Type B pancreatic cell (in vitro differentiated cells): Measurements from ENCODE around the gene CHST15. TPM values are rescaled to one million over a fixed set of nuclear protein-coding genes. Genes with fewer than 3 reads are reported as not detected.

Experiments used
- DNase-seq: peaks from one replicate; pipeline ENCODE4 v3.0.0; 2021; ENCODE audit warnings: mixed read lengths; ENCODE audit not compliant: unreplicated experiment; ENCODE audit errors: extremely low spot score
- H3K27ac Mint-ChIP-seq: 2 replicates; pipeline ENCODE4 v1.8.0; 2021; ENCODE audit warnings: mild to moderate bottlenecking, mixed read lengths
- H3K27me3 Mint-ChIP-seq: 2 replicates; pipeline ENCODE4 v1.8.0; 2021; ENCODE audit warnings: mixed read lengths
- H3K36me3 Mint-ChIP-seq: 2 replicates; pipeline ENCODE4 v1.8.0; 2021; ENCODE audit warnings: mixed read lengths
- H3K4me1 Mint-ChIP-seq: one replicate; pipeline ENCODE4 v1.8.0; 2021; ENCODE audit warnings: mixed read lengths; ENCODE audit not compliant: unreplicated experiment
- H3K4me3 Mint-ChIP-seq: 2 replicates; pipeline ENCODE4 v1.8.0; 2021; ENCODE audit warnings: mild to moderate bottlenecking, mixed read lengths
- H3K9me3 Mint-ChIP-seq: 2 replicates; pipeline ENCODE4 v1.8.0; 2021; ENCODE audit warnings: mixed read lengths
- total RNA-seq: library from RNA; stranded (reverse); gene quantifications from 2 replicates; pipeline ENCODE4 v1.2.1, GENCODE V29; 2021; ENCODE audit warnings: low replicate concordance
- TF ChIP-seq, protein P1 (sequence below): fragments of 200-600 bp; sonication (generic); conservative IDR thresholded peaks from 2 replicates; pipeline ENCODE4 v1.5.0; 2021; ENCODE audit warnings: antibody characterized with exemption, mild to moderate bottlenecking

CHST15 gene
- total RNA-seq, 1 donor from 2014 or later: 22.9 TPM

DNA sequence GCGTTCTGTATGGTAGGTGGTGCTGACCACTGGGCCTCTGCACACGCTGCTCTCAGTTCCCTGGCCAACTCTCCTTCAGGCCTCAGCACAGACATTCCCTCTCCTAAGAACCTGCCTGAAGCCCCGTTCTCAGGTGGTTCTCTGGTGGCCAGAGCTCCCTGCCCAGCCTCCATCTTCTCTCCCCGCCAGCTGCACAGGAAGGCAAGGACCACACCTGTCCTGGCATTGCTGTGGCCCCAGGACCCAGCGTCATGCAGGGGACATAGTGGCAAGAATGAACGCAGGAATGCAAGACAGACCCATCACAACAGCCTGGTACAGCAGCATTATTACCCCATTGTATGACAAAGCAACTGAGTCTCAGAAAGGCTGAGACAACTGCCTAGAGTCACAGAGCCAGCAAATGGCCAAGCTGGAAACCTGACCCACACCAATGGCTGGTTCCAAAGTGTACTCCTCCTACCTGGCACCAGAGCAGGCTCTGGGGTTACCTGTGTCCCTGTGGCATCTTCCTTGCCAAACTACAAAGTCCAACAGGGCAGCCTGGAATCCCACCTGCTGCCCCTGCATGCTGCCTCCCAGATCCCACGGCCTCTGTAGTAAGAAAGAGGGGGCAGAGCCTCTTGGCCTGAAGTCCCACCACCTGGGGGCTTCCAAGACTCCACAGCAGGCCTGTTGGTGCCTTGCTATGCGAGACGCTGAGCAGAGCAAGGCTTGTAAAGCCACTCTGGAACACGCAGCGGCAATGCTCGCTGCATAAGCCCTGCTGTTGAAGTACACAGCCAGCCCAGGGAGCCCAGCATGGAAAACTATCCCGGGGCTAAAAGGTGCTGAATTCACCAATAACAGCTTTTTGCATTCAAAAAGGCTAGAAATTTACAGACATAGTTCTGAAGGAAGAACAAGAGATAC is 73.3 kb downstream of the CHST15 start:
- no peak overlapping the region for H3K27ac Mint-ChIP-seq
- H3K9me3 Mint-ChIP-seq: no peaks in the 10 kb centered on the region
- peaks cover 16% of the 10 kb centered on the region for H3K36me3 Mint-ChIP-seq
- H3K27me3 Mint-ChIP-seq: peaks cover 18% of the 10 kb centered on the region
- no peak overlapping the region for H3K4me3 Mint-ChIP-seq
- H3K4me1 Mint-ChIP-seq: peaks cover 4% of the 10 kb centered on the region
- no peak for DNase-seq
- TF ChIP-seq, protein P1, sequence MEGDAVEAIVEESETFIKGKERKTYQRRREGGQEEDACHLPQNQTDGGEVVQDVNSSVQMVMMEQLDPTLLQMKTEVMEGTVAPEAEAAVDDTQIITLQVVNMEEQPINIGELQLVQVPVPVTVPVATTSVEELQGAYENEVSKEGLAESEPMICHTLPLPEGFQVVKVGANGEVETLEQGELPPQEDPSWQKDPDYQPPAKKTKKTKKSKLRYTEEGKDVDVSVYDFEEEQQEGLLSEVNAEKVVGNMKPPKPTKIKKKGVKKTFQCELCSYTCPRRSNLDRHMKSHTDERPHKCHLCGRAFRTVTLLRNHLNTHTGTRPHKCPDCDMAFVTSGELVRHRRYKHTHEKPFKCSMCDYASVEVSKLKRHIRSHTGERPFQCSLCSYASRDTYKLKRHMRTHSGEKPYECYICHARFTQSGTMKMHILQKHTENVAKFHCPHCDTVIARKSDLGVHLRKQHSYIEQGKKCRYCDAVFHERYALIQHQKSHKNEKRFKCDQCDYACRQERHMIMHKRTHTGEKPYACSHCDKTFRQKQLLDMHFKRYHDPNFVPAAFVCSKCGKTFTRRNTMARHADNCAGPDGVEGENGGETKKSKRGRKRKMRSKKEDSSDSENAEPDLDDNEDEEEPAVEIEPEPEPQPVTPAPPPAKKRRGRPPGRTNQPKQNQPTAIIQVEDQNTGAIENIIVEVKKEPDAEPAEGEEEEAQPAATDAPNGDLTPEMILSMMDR: no peak

DNA sequence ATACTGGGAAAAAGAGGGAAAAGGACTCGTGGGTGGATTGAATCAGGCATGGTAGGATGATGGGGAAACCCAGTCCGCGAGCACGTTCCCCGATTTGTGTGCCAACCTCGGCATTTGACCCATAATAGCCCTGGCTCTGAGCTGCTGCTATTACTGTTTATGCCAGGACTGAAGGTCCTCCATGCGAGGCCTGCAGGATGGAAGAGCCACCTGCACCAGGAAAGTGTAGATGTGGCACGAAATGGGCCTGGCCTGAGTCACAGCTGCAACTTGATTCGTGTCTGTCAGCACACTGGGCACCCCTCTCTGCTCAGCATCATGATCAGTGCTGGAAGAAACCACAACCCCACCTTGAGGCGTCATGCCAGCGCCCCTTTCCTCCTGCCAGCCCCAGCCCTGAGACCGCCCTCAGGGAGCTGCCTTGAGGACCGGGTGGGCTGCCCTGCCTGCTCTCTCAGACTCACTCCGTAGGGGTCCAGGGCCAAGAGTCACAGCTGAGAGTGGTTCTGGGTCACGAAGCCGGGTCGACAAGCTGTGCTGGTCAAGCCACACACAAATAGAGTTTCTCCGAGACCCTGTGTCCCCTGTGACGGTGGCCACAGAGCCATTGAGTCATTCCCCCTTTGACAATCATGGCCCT is 74.4 kb downstream of the CHST15 start:
- Mint-ChIP-seq H3K36me3 (peaks cover 14% of the 10 kb centered on the region), H3K4me3 (no peak overlapping the region), H3K4me1 (peaks cover 4% of the 10 kb centered on the region), H3K27ac (no peak overlapping the region), H3K9me3 (peaks cover 2% of the 10 kb centered on the region), H3K27me3 (peaks cover 18% of the 10 kb centered on the region)
- DNase-seq: no peak
- TF ChIP-seq, protein P1: no peak

DNA sequence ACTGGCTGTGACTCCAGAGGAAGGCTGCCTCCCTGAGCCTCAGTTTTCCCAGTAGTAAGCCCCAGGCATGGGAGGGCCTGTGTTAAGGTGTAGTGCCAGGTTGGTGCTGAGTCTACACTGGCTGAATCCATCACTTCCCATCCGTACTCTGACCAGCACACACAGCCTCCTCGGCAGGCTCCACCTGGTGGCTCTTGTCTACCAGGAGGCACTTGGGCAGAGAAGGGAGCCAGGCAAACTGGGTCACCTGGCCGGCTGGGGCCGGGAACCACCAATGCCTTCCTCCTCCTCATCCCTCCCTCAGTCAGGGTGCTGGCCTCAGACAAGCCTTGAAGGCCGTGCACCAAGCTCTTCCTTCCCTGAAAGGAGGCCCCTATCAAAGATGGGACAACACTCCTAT is 75.7 kb downstream of the CHST15 start:
- peaks cover 9% of the 10 kb centered on the region for H3K9me3 Mint-ChIP-seq
- peaks cover 4% of the 10 kb centered on the region for H3K4me1 Mint-ChIP-seq

DNA sequence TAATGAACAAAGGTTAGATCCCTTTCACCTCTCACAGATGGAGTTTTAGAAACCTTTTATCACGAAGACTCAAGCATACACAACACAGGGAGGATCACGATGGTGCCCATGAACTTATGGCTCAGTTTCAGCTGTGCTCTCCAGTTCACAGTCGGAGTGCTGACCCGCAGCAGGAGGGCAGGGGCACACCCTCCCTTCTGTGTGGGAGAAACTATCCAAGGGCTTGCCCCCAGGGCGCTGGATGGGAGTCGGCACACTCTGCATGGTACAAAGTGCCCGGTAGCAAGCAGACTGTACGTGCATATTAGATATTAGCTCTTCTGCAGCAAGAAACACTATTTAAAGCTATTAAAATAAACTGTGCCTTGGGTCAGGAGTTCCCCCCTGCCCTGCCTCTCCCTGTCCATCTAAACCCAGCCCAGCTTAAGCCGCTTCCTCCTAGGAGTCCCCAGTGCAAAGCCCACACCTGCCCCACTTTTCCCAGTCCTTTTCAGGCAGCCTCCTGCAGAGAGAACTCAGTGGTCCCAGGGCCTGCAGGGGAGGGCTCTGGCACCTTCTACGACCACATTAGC is 76.5 kb downstream of the CHST15 start:
- Mint-ChIP-seq H3K4me1 (no peaks in the 10 kb centered on the region), H3K9me3 (peaks cover 9% of the 10 kb centered on the region), H3K4me3 (no peak overlapping the region), H3K36me3 (peaks cover 16% of the 10 kb centered on the region), H3K27me3 (peaks cover 15% of the 10 kb centered on the region), H3K27ac (no peak overlapping the region)
- TF ChIP-seq, protein P1: no peak
- no peak for DNase-seq

More for the DNA sequence above, 75.7 kb downstream of the CHST15 start:
- peaks cover 17% of the 10 kb centered on the region for H3K36me3 Mint-ChIP-seq
- TF ChIP-seq, protein P1: no peak
- DNase-seq: no peak
- H3K4me3 Mint-ChIP-seq: no peak overlapping the region
- peaks cover 18% of the 10 kb centered on the region for H3K27me3 Mint-ChIP-seq
- no peak overlapping the region for H3K27ac Mint-ChIP-seq

DNA sequence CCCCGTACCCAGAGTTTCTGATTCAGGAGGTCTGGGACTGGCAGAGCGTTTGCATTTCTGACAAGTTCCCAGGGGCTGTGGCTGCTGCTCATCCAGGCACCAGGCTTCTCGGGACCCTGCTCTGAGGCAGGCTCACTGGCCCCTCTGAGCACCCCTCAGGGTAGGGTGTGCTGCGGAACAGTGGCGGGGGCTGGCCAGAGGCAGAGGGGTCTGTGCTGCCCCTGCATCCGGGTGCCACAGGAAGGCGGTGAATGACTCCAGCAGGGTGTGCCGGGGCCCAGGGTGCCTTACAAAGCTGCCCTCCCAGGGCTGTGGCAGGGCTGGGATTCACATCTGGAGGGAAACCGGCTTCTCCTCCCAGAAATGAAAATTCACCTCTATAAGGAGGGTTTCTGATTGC is 77.4 kb downstream of the CHST15 start:
- Mint-ChIP-seq H3K27me3 (peaks cover 8% of the 10 kb centered on the region), H3K9me3 (peaks cover 9% of the 10 kb centered on the region), H3K27ac (no peak overlapping the region), H3K4me3 (no peak overlapping the region), H3K36me3 (peaks cover 22% of the 10 kb centered on the region), H3K4me1 (no peaks in the 10 kb centered on the region)
- TF ChIP-seq, protein P1: no peak
- no peak for DNase-seq
